NK-92 (cell line): Measurements from ENCODE around the gene FLT3LG.
A peak's percentile ranks its signal among the peaks of the same experiment; 100 is the strongest.
"Not testable (repeated sequence)": the region's sequence is repeated elsewhere in the genome, so short reads cannot be mapped to it uniquely, and the experiment has no call there.

ENCODE experiments used
- DNase-seq: peaks from one replicate; lab custom pipeline; 2025; ENCODE audit not compliant: unreplicated experiment; lab: John Stamatoyannopoulos, UW

The FLT3LG gene

GRCh38 chr19:49461130-49461529, 12.9 kb upstream of the FLT3LG start:
- DNase-seq = not testable (repeated sequence)

DNA sequence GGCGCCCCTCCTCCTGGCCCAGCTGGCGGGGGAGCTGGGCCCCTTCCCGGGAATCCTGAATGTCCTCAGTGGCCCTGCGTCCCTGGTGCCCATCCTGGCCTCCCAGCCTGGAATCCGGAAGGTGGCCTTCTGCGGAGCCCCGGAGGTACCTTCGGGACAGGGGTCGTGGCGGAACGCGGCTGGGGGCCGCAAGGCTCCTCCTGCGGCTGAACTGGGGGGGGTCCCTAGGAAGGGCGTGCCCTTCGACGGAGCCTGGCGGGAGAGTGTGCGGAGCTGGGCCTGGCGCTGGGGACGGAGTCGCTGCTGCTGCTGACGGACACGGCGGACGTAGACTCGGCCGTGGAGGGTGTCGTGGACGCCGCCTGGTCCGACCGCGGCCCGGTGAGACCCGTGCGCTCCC, 12.4 kb upstream of the FLT3LG start:
- no peak for DNase-seq

DNA sequence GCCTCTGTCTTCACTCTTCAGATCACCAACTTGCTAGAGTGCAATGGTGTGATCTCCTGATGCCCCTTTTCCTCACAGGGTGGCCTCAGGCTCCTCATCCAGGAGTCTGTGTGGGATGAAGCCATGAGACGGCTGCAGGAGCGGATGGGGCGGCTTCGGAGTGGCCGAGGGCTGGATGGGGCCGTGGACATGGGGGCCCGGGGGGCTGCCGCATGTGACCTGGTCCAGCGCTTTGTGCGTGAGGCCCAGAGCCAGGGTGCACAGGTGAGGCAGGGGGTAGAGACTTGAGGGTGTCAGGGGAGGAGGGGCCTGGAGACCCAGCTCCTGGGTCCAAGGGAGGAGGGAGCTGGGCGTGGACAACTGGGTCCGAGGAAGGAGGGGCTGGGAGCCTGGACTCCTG, 11.5 kb upstream of the FLT3LG start:
- no peak for DNase-seq

- no peak for DNase-seq
Observed at GRCh38 chr19:49463960-49464740, 9.9 kb upstream of the FLT3LG start.

GRCh38 chr19:49465371-49465770, 8.6 kb upstream of the FLT3LG start:
- DNase-seq = no peak

- no peak for DNase-seq
Observed at GRCh38 chr19:49468199-49468598, 5.8 kb upstream of the FLT3LG start.

DNA sequence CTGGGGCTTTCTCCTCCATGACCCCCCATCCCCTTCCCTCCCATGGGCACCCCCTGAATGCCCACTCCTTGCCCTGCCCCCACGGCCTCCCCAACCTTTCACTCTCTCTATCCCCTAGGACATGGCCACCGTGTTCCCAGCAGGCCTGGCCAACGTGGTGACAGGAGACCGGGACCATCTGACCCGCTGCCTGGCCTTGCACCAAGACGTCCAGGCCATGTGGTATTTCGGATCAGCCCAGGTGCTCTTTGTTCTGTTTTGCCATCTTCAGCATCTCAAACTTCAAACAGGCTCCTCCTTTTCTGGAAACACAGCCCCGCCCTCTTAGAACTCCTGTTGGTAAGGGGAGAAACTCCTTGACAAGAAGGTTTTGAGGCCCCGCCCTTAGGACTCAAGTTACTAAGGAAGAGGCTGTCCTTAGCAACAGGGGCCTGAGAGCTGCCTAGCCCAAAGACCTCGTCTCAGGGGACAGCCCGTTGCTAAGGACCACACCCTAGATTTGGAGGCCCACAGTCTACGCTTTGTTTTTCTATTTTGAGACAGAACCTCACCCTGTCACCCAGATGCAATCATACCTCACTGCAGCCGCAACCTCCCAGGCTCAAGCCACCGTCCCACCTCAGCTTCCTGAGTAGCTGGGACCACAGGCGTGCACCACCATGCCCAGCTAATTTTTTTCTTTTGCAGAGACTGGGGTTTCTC, 5.1 kb upstream of the FLT3LG start:
- peak; percentile 59 for DNase-seq

- DNase-seq = no peak
Observed at GRCh38 chr19:49469828-49470614, 4.0 kb upstream of the FLT3LG start.

DNA sequence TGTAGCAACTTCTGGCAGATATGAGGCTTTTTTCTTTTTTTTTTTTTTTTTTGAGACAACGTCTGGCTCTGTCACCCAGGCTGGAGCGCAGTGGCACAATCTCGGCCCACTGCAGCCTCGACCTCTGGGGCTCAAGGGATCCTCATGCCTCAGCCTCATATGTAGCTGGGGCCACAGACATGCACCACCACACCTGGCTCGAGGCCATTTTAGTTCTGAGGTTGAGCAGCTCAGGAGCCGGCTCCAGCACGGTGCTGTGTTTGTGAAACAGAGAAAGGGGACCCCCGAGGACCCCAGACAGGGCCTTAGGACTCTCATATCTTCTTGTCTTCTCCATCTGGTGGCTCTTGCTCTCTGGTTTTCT, 3.4 kb upstream of the FLT3LG start:
- no peak for DNase-seq

DNA sequence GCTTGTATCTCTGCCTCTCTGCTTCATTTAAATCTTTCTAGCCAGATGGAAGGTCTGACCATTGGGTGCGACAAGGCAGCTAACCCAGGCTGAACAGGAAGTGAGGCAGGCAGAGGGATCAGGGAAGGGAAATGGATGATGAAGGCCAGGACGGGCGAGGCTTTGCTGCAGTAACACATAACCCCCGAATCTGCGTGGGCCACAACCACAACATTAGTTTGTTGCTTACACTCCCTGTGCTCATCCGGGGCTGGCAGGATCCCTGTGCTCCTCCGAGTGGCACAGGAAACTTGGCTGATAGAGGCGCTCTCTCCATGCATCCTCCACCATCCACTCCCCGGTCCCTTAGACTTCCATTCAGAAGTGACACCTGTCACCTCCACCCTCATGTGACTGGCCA, 1.1 kb upstream of the FLT3LG start:
- no peak for DNase-seq

- DNase-seq = not testable (repeated sequence)
Observed at GRCh38 chr19:49473501-49473867, 531 bp upstream of the FLT3LG start.

DNA sequence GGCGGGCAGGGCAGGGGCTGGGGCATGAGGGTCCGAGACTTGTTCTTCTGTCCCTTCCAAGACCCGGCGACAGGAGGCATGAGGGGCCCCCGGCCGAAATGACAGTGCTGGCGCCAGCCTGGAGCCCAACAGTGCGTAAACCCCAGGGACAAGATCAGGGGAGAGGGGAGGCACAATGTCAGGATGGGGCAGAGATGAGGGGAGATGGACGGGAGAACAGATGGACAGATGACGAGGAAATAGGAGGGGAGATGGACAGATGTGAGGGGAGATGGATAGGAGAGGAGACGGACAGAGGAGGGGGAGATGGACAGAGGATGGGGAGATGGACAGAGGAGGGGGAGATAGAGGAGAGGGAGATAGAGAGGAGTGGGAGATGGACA, 518 bp downstream of the FLT3LG start:
- no peak for DNase-seq

DNA sequence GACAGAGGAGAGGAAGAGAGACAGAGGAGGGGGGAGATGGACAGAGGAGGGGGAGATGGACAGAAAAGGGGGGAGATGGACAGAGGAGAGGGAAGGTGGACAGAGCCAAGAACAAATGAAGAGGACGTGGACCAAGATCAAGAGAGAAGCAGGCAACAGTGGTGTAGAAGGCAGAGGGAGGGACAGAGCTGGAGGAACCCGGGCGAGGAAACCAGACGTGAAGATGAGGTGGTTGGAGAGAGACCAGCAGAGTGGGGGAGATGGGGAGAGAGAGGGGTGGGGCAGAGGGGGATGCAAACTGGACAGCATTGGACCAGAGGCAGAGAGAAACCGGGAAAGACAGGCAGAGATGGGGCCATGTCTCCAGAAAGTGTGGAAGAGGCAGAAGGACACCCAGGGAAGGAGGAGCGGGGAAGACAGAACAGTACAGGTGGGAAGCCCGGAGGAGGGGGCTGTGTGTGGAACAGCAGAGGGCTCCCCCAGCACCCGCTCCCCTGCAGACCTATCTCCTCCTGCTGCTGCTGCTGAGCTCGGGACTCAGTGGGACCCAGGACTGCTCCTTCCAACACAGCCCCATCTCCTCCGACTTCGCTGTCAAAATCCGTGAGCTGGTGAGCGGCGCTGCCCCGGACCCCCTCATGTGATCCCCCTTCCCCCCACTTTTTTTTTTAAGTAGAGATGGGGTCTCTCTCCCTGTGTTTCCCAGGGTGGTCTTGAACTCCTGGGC, 1.3 kb downstream of the FLT3LG start:
- no peak for DNase-seq

DNA sequence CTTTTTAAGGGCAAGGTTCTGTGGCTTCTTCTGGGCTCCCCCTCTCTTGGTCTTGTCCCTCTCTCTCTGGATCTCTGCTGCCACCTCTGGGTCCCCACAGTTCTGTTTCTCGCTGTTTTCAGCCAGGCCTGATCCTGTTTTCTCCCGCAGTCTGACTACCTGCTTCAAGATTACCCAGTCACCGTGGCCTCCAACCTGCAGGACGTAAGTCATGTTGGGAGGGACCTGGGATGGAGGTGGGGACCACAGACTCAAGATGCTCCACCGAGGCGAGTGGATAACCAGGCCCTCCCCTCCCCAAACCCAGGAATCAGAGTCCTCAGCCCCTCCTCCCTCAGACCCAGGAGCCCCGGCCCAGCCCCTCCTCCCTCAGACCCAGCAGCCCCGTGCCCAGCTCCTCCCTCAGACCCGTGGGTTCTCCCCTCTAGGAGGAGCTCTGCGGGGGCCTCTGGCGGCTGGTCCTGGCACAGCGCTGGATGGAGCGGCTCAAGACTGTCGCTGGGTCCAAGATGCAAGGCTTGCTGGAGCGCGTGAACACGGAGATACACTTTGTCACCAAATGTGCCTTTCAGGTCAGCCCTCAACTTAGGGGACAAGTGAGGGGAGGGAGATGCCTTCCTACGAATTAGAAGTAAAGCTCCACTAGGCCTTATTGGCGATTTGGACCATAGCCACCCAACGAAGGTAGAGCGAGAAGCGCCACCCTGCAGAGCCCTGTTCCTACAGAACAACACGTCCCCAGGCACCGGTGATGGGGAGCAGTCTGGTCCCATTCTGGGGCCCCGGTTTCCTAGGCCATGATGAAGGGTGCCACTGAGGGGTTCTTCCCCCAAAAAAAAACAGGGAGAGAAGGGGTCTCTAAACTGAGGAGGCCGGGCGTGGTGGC, 2.2 kb downstream of the FLT3LG start:
- DNase-seq = no peak

GRCh38 chr19:49479975-49480628, 6.1 kb downstream of the FLT3LG start:
- no peak for DNase-seq

DNA sequence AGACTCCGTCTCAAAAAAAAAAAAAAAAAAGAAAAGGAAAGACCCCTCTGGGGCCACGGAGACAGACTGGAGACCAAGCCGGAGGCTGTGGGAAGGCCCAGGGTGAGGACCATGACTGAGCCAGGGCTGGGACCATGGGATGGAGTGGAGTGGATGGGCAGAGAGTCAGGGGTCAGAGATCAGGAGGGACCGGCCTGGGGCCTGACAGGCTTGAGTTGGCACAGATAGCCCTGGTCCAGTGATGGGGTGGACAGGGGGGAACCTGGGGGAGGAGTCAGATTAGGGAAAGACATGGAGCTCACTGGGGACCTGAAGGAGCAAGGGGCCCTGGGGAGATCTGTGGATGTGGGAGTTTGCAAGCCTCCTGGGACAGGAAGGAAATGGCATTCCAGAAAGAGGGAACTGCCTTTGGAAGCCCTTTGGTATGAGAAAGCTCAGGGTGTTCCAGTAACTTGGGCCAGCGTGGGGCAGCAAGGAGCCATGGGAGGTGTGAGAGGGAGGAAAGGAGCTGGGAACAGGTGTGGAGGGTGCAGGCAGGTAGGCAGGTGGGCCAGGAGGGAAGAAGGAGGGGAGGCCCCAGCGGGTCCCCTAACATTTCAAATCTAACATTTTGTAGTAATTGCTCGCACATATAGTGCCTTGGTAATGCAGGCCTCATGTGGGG, 7.1 kb downstream of the FLT3LG start:
- DNase-seq = no peak

DNA sequence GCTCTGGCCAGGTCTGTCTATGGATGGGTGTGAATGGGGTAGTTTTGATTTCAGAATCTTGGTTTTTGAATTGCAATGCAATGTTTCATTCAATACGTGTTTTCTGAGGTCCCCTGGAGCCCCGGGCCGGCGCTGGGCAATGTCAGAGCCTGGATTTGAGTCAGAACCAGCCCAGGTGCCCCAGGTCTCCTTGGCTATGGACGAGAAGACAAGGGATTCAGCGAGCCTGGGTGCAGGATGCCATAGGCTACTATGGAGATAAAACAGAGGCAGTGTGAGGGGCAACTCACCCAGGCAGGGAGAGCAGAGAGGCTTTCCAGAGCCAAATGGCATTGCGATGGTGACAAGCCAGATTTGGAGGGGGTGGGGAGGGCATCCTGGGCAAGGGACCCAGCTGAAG, 12.2 kb downstream of the FLT3LG start:
- DNase-seq = no peak

DNA sequence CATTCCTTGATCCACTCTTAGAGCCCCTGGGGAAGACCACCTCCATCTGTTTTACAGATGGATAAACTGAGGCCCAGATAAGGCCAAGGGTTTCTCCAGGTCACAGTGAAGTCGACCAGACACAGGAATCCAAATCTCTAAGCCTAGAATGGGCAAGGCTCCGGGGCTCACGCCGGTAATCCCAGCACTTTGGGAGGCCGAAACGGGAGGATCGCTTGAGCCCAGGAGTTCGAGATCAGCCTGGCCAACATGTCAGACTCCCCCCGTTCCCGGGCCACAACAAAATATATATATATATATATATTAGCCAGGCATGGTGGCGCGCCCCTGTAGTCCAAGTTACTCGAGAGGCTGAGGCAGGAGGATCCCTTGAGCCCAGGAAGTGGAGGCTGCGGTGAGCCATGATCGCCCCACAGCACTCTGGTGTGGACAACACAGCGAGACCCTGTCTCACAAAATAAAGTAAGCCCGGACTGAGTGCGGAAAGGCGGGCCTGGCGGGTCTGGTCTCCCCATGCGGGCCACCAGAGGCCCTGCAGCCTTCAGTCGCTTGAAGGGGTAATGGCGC, 12.8 kb downstream of the FLT3LG start:
- no peak for DNase-seq
